HepG2 (cell line): ENCODE data around the gene IRF1. TPM values are rescaled to one million over a fixed set of nuclear protein-coding genes. Genes with fewer than 3 reads are reported as not detected.

ENCODE experiments used
- ATAC-seq: fragments of 200-7000 bp; cut with Tn5 transposase; 3 replicates; pipeline ENCODE4 v1.9.1; 2020; ENCODE audit warnings: mild to moderate bottlenecking, moderate library complexity
- BruUV-seq: library from RNA; stranded (reverse); fragments of 400-500 nt; replicated peaks from 2 replicates; lab custom pipeline; 2021; lab: Mats Ljungman, UMichigan
- CTCF ChIA-PET: fragments of 300-600 bp; formaldehyde crosslinking; extraction: SDS; loops from one replicate; lab custom pipeline; 2021; ENCODE audit warnings: low total read pairs, inconsistent platforms, low intra/inter-chr PET ratio; lab: Yijun Ruan, JAX
- POLR2A ChIA-PET: fragments of 350-600 bp; sonication (Branson Sonifier 250); formaldehyde crosslinking; loops from one replicate; lab custom pipeline; 2020; ENCODE audit warnings: antibody characterized with exemption, inconsistent platforms; lab: Yijun Ruan, JAX
- DNase-seq: peaks from one replicate; pipeline ENCODE4 v3.0.0-alpha.2; 2015; ENCODE audit warnings: low spot score
- FAIRE-seq: peaks from 3 replicates; lab custom pipeline; 2011; peaks lifted over from hg19 to GRCh38; lab: Jason Lieb, UNC
- H2AFZ ChIP-seq: one replicate; pipeline ENCODE4 v1.6.1; 2011; ENCODE audit warnings: low read length, inconsistent platforms
- H3K27ac ChIP-seq: fragments of 300-600 bp; 3 replicates; pipeline ENCODE4 v1.8.0; 2011; ENCODE audit warnings: mixed run types, mild to moderate bottlenecking, mixed read lengths, low read length, inconsistent platforms; ENCODE audit not compliant: insufficient read depth; ENCODE audit errors: extremely low read length
- H3K27me3 ChIP-seq, 2 experiments: fragments of 200-600 bp in 1 of 2; 2 replicates in 1 of 2; 3 replicates in 1 of 2; pipeline versions ENCODE4 v1.6.0 to v1.8.0; 2011; ENCODE audit warnings: low read length in 2 of 2, mild to moderate bottlenecking in 2 of 2, moderate library complexity in 2 of 2, inconsistent platforms in 1 of 2; ENCODE audit not compliant: insufficient read depth in 2 of 2, control insufficient read depth in 1 of 2
- H3K36me3 ChIP-seq, 2 experiments: fragments of 200-600 bp in 1 of 2; replicated peaks in 1 of 2; 2 replicates in 1 of 2; 3 replicates in 1 of 2; pipeline versions ENCODE4 v1.5.1 to v1.8.0; 2011; ENCODE audit warnings: low read length in 2 of 2, inconsistent platforms in 1 of 2; ENCODE audit not compliant: insufficient read depth in 2 of 2, control insufficient read depth in 1 of 2
- H3K4me1 ChIP-seq: 2 replicates; pipeline ENCODE4 v1.5.1; 2012; ENCODE audit warnings: low read length, inconsistent platforms; ENCODE audit not compliant: insufficient read depth
- H3K4me2 ChIP-seq: 2 replicates; pipeline ENCODE4 v1.6.0; 2011; ENCODE audit warnings: low read depth, low read length, inconsistent platforms
- H3K4me3 ChIP-seq, 3 experiments: fragments of 200-600 bp in 1 of 3; sonication (generic), shearing (Covaris generic) in 1 of 3; replicated peaks in 1 of 3; 2 replicates each; pipeline ENCODE4 v1.5.1; 2011 to 2016; ENCODE audit warnings: low read length in 3 of 3, inconsistent platforms in 2 of 3, low read depth in 2 of 3, mild to moderate bottlenecking in 2 of 3, control low read depth in 1 of 3, mixed read lengths in 1 of 3; ENCODE audit not compliant: insufficient read depth in 1 of 3
- H3K79me2 ChIP-seq: one replicate; pipeline ENCODE4 v1.6.1; 2011; ENCODE audit warnings: low read length, inconsistent platforms; ENCODE audit not compliant: insufficient read depth
- H3K9ac ChIP-seq: 2 replicates; pipeline ENCODE4 v1.6.0; 2011; ENCODE audit warnings: mild to moderate bottlenecking, low read depth, low read length, inconsistent platforms; ENCODE audit not compliant: insufficient read depth
- H3K9me3 ChIP-seq: 2 replicates; pipeline ENCODE4 v1.5.1; 2012; ENCODE audit warnings: mild to moderate bottlenecking, low read length
- H4K20me1 ChIP-seq: 2 replicates; pipeline ENCODE4 v1.6.0; 2011; ENCODE audit warnings: inconsistent platforms, mild to moderate bottlenecking, low read length, moderate library complexity; ENCODE audit not compliant: insufficient read depth
- ARNT ChIP-seq: fragments of 450-650 bp; IDR thresholded peaks from 2 replicates; pipeline ENCODE4 v1.6.1; 2017
- GZF1 ChIP-seq: sonication (generic); formaldehyde crosslinking; IDR thresholded peaks from 2 replicates; pipeline ENCODE4 v1.5.1; 2020; ENCODE audit warnings: mild to moderate bottlenecking, missing genetic modification reagents
- KDM5B ChIP-seq: sonication (generic); formaldehyde crosslinking; IDR thresholded peaks from 2 replicates; pipeline ENCODE4 v1.4.0; 2020; ENCODE audit warnings: missing genetic modification reagents, mild to moderate bottlenecking, borderline replicate concordance
- PTBP1 ChIP-seq: fragments of 200-400 bp; formaldehyde crosslinking; IDR thresholded peaks from 2 replicates; pipeline ENCODE4 v1.6.1; 2018; ENCODE audit warnings: low read length, low read depth; ENCODE audit not compliant: poor library complexity, severe bottlenecking
- RNF2 ChIP-seq: fragments of 450-650 bp; conservative IDR thresholded peaks from 2 replicates; pipeline ENCODE4 v1.6.1; 2016; ENCODE audit warnings: low read depth
- SETDB1 ChIP-seq: sonication (generic); formaldehyde crosslinking; IDR thresholded peaks from 2 replicates; pipeline ENCODE4 v1.5.1; 2020; ENCODE audit warnings: missing genetic modification reagents, mild to moderate bottlenecking, borderline replicate concordance
- SIN3A ChIP-seq: IDR thresholded peaks from 2 replicates; pipeline ENCODE4 v1.6.1; 2011; ENCODE audit warnings: low read depth, mild to moderate bottlenecking, control low read depth, low read length, borderline replicate concordance
- SP2 ChIP-seq: sonication (generic); formaldehyde crosslinking; IDR thresholded peaks from 2 replicates; pipeline ENCODE4 v1.5.1; 2020; ENCODE audit warnings: mild to moderate bottlenecking, missing genetic modification reagents
- ZNF33B ChIP-seq: sonication (generic); formaldehyde crosslinking; IDR thresholded peaks from 2 replicates; pipeline ENCODE4 v1.5.1; 2020; ENCODE audit warnings: mild to moderate bottlenecking, missing genetic modification reagents
- ZNF614 ChIP-seq: IDR thresholded peaks from 2 replicates; pipeline ENCODE4 v1.6.1; 2018; ENCODE audit warnings: missing biosample characterization, missing genetic modification reagents, inconsistent platforms, borderline replicate concordance
- ZNF709 ChIP-seq: sonication (generic); formaldehyde crosslinking; IDR thresholded peaks from 2 replicates; pipeline ENCODE4 v1.5.0; 2020; ENCODE audit warnings: mild to moderate bottlenecking, missing genetic modification reagents
- WGBS: methylation state at CpG from one replicate; pipeline ENCODE4 v1.1.6; 2017; ENCODE audit warnings: low lambda C conversion rate; 5-methylcytosine and 5-hydroxymethylcytosine counted together
- in situ Hi-C: cut with HindIII; loops from 2 replicates; pipeline ENCODE4 v1.10.0; 2017; ENCODE audit warnings: low pct_unique_long_range_greater_than_20kb; ENCODE audit not compliant: extremely low pct_ligation_motif_present
- intact Hi-C: fragments of 100-400 bp; cut with micrococcal nuclease; formaldehyde crosslinking; loops from one replicate; pipeline ENCODE4 v1.10.0; 2022; ENCODE audit not compliant: unreplicated experiment
- polyA plus RNA-seq, 8 experiments: library from polyadenylated mRNA; depleted of rRNA in 3 of 8; stranded (reverse) in 7 of 8; unstranded in 1 of 8; fragments of >200 nt; fragmentation: Illumina TruSeq in 4 of 8; extraction: Trizol in 4 of 8; gene quantifications; 2 replicates each; pipeline versions ENCODE4 v1.2.1 to v1.2.3, GENCODE V29; 2011 to 2016; ENCODE audit warnings: low read depth in 4 of 8, missing spikeins in 1 of 8, mixed read lengths in 1 of 8; ENCODE audit not compliant: insufficient read depth in 1 of 8
- total RNA-seq, 5 experiments: library from RNA; depleted of rRNA; stranded (reverse); fragments of >200 nt; fragmentation: Illumina TruSeq; extraction: Trizol; gene quantifications; 2 replicates each; pipeline ENCODE4 v1.2.3, GENCODE V29; 2016; ENCODE audit warnings: low read depth in 1 of 5
- TF ChIP-seq, protein P1 (sequence below): sonication (generic); formaldehyde crosslinking; IDR thresholded peaks from 2 replicates; pipeline ENCODE4 v1.9.0; 2021; ENCODE audit warnings: missing genetic modification reagents, borderline replicate concordance
- TF ChIP-seq, protein P2 (sequence below): sonication (generic); formaldehyde crosslinking; IDR thresholded peaks from 2 replicates; pipeline ENCODE4 v1.8.0; 2022; ENCODE audit warnings: mild to moderate bottlenecking, missing genetic modification reagents; ENCODE audit not compliant: insufficient replicate concordance
- TF ChIP-seq, protein P3 (sequence below), 2 experiments: sonication (generic) in 1 of 2; formaldehyde crosslinking in 1 of 2; IDR thresholded peaks; 2 replicates each; pipeline versions ENCODE4 v1.4.0 to v1.6.1; 2016 to 2020; ENCODE audit warnings: borderline replicate concordance in 1 of 2, low read depth in 1 of 2, mild to moderate bottlenecking in 1 of 2, missing genetic modification reagents in 1 of 2

Gene IRF1
- total and polyA plus RNA-seq, 2 of the 13 experiments (the other 11 are each of a cell fraction or from before 2014, with no cell fraction given) = 4.1 to 8.8 TPM

DNA sequence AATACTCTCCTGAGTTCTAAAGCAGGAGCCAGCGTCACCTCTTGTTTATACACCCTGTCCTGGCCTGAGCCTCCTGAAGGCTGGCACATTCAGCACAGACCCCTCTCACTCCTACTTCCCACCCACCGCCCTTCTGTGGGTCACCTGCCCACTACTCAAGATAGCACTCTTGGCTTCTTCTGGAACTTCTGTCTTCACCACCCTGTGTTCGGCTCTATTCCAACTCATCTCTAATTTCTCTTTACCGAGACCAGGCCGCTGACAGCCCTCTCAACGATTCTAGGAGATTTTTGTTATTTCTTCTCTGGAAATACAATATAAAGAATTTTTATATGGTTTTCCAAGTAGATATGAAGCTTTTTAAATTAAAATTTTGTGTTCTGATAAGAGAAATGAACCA is 57.4 kb downstream of the IRF1 start:
- POLR2A ChIA-PET = no interaction called here
- intact Hi-C loops = no loop called here
- 93% methylated on average over 6 of the region's 6 CpGs for WGBS

More for the DNA sequence above, 57.4 kb downstream of the IRF1 start:
- H2AFZ ChIP-seq = no peak overlapping the region
- H3K4me3 ChIP-seq = no peak overlapping the region
- H3K27me3 ChIP-seq = no peaks in the 10 kb centered on the region
- DNase-seq (no peak), FAIRE-seq (no peak), ATAC-seq (no peak)
- H4K20me1 ChIP-seq = no peaks in the 10 kb centered on the region
- TF ChIP-seq GZF1 (CRISPR knock-in tag) (no peak), PTBP1 (no peak), SIN3A (no peak), SP2 (CRISPR knock-in tag) (no peak), ZNF709 (CRISPR knock-in tag) (no peak), RNF2 (no peak), ARNT (no peak), SETDB1 (no peak), ZNF614 (CRISPR knock-in tag) (no peak), ZNF33B (CRISPR knock-in tag) (no peak), KDM5B (CRISPR knock-in tag) (no peak)
- TF ChIP-seq, protein P1, sequence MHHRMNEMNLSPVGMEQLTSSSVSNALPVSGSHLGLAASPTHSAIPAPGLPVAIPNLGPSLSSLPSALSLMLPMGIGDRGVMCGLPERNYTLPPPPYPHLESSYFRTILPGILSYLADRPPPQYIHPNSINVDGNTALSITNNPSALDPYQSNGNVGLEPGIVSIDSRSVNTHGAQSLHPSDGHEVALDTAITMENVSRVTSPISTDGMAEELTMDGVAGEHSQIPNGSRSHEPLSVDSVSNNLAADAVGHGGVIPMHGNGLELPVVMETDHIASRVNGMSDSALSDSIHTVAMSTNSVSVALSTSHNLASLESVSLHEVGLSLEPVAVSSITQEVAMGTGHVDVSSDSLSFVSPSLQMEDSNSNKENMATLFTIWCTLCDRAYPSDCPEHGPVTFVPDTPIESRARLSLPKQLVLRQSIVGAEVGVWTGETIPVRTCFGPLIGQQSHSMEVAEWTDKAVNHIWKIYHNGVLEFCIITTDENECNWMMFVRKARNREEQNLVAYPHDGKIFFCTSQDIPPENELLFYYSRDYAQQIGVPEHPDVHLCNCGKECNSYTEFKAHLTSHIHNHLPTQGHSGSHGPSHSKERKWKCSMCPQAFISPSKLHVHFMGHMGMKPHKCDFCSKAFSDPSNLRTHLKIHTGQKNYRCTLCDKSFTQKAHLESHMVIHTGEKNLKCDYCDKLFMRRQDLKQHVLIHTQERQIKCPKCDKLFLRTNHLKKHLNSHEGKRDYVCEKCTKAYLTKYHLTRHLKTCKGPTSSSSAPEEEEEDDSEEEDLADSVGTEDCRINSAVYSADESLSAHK = no peak
- TF ChIP-seq, protein P2, sequence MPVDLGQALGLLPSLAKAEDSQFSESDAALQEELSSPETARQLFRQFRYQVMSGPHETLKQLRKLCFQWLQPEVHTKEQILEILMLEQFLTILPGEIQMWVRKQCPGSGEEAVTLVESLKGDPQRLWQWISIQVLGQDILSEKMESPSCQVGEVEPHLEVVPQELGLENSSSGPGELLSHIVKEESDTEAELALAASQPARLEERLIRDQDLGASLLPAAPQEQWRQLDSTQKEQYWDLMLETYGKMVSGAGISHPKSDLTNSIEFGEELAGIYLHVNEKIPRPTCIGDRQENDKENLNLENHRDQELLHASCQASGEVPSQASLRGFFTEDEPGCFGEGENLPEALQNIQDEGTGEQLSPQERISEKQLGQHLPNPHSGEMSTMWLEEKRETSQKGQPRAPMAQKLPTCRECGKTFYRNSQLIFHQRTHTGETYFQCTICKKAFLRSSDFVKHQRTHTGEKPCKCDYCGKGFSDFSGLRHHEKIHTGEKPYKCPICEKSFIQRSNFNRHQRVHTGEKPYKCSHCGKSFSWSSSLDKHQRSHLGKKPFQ = no peak
- TF ChIP-seq, protein P3, sequence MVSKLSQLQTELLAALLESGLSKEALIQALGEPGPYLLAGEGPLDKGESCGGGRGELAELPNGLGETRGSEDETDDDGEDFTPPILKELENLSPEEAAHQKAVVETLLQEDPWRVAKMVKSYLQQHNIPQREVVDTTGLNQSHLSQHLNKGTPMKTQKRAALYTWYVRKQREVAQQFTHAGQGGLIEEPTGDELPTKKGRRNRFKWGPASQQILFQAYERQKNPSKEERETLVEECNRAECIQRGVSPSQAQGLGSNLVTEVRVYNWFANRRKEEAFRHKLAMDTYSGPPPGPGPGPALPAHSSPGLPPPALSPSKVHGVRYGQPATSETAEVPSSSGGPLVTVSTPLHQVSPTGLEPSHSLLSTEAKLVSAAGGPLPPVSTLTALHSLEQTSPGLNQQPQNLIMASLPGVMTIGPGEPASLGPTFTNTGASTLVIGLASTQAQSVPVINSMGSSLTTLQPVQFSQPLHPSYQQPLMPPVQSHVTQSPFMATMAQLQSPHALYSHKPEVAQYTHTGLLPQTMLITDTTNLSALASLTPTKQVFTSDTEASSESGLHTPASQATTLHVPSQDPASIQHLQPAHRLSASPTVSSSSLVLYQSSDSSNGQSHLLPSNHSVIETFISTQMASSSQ (IDR thresholded peaks at IDR 0.05; ENCODE audit: low read depth) = no peak
- TF ChIP-seq, protein P3 (CRISPR knock-in tag; IDR thresholded peaks at IDR 0.05; ENCODE audit: borderline replicate concordance) = no peak
- no TSS peak for BruUV-seq
- no peaks in the 10 kb centered on the region for H3K79me2 ChIP-seq
- in situ Hi-C loops = no loop called here
- H3K4me2 ChIP-seq = no peak overlapping the region
- no peak overlapping the region for H3K27ac ChIP-seq
- H3K9me3 ChIP-seq = no peaks in the 10 kb centered on the region
- no peaks in the 10 kb centered on the region for H3K36me3 ChIP-seq
- no peak overlapping the region for H3K9ac ChIP-seq
- H3K4me1 ChIP-seq = peaks cover 36% of the 10 kb centered on the region
- CTCF ChIA-PET = no interaction called here
